ENCODE data around the gene DCTN4. TPM values are rescaled to one million over a fixed set of nuclear protein-coding genes. Genes with fewer than 3 reads are reported as not detected.
A peak's percentile ranks its signal among the peaks of the same experiment; 100 is the strongest.

The DCTN4 gene
- total and polyA plus RNA-seq, 9 of the 15 experiments (the other 6 are each of a cell fraction or from before 2014, with no cell fraction given) = 20.4 to 64.9 (median 49.9) TPM

GRCh38 chr5:150700594-150701377 lies 58.0 kb downstream of the DCTN4 start, which contains the start of gene RBM22 (continued):
- TF ChIP-seq TEAD1 (CRISPR knock-in tag; IDR thresholded peaks at IDR 0.05) (peak in 1 of 2 experiments; percentile 87; a peak in 2 of 4 replicates), ETV5 (CRISPR knock-in tag; IDR thresholded peaks at IDR 0.05; ENCODE audit: low read depth) (peak; percentile 96), MBD2 (IDR thresholded peaks at IDR 0.05; ENCODE audit: borderline replicate concordance, low read depth) (peak; percentile 62), SREBF1 (IDR thresholded peaks at IDR 0.05; ENCODE audit: borderline replicate concordance, low read depth, low read length) (no peak), C11orf30 (IDR thresholded peaks at IDR 0.05; ENCODE audit: low read depth) (peak; percentile 92), ZNF407 (IDR thresholded peaks at IDR 0.05; ENCODE audit: low read depth) (no peak), POLR3G (IDR thresholded peaks at IDR 0.05; ENCODE audit: extremely low read depth, insufficient read length, insufficient replicate concordance) (no peak), ERF (CRISPR knock-in tag; IDR thresholded peaks at IDR 0.05) (no peak; the same call in 1 of the 2 replicates), ESRRB (CRISPR knock-in tag; IDR thresholded peaks at IDR 0.05; ENCODE audit: borderline replicate concordance) (no peak), HCFC1 (IDR thresholded peaks at IDR 0.05; ENCODE audit: low read depth, low read length) (peak; percentile 87), ZNF217 (CRISPR knock-in tag; IDR thresholded peaks at IDR 0.05) (no peak), SRF (CRISPR knock-in tag; IDR thresholded peaks at IDR 0.05) (peak in 1 of 2 experiments; percentile 10; a peak in 1 of 4 replicates), RBM34 (IDR thresholded peaks at IDR 0.05; ENCODE audit: borderline replicate concordance, insufficient read depth, low read length) (no peak), E2F8 (IDR thresholded peaks at IDR 0.05; ENCODE audit: low read depth, partially characterized antibody) (no peak), BRCA1 (IDR thresholded peaks at IDR 0.05) (no peak), BRCA1 (CRISPR knock-in tag; IDR thresholded peaks at IDR 0.05) (no peak), RBFOX2 (IDR thresholded peaks at IDR 0.05; ENCODE audit: low read depth, low read length) (peak; percentile 94)
